ENCODE measurements around the gene CAMTA1.

CAMTA1 gene

DNA sequence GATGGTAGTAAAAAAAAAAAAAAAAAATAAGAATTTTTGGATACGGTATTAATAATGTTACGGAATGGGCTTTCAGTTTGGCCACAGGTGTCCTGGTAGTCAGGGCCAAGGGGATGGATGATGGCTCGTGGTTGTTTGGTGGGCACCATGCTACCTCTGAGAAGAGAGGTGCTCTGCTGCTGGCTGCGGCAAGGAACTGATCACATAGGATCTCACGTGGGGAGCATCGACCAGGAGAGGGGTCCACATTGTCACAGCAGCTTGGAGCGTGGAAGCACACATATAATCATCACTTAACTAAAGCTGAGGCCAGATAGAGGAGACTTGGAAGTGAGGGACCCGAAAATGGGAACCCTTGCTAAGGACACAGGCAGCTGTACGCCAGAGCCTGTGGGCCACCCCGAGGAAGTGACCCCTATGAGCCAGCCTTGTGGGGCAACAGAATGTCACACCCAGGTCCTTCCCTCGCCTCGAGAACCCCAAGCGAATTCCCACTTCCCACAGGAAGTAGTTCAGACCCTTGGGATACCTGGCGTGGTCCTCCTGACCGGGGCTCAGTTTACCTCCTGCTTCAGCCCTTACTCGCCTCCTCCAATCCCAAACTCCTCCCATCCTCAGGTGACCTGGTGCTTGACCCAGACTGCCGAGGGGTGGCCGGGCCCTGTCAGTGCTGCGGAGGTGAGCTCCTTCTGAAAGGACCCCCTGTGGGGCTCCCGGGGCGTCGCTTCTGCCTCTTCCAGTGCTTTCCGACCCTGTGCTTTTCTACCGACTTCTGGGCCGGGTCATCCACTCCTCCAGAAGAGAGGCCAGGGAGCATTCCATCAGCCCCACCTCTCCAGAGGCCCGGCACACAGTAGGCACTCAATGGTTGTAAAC, 222.0 kb downstream of the CAMTA1 start:
- Histone ChIP-seq H3K4me3 (ENCODE audit: low read depth in 1 of 2, low read length in 2 of 2) (no peak overlapping the region), H3K36me3 (ENCODE audit: control insufficient read depth in 1 of 2, insufficient read depth in 2 of 2, low read length in 2 of 2) (no peaks in the 10 kb centered on the region), H3K4me1 (ENCODE audit: control insufficient read depth in 1 of 2, insufficient read depth in 2 of 2, low read length in 2 of 2) (no peaks in the 10 kb centered on the region), H3K27ac (ENCODE audit: low read length) (no peak overlapping the region), H3K27me3 (ENCODE audit: low read depth, low read length) (no peaks in the 10 kb centered on the region), H3K9me3 (ENCODE audit: control insufficient read depth in 1 of 2, low read length in 2 of 2) (no peaks in the 10 kb centered on the region)

DNA sequence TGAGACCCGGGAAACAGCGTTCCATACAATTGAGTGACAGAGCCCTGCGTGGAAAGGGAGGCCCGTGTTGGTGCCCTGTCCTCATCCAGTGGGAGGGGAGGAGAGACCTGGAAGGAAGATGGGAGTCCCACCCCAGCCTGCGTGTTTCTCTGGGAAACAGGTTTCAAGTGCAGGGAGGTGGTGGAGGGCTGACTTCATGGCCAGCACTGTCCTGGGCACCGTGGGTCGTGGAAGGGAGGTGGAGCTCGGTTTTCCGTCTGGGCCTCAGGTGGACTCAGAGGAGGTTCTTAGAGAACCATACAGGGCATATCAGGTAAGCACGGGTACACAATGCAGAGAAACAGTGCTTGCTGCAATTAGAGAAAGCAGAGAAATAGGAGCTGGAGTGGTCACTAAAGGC, 222.6 kb downstream of the CAMTA1 start:
- Histone ChIP-seq H3K4me3 (ENCODE audit: low read depth in 1 of 2, low read length in 2 of 2) (no peak overlapping the region), H3K4me1 (ENCODE audit: control insufficient read depth in 1 of 2, insufficient read depth in 2 of 2, low read length in 2 of 2) (no peaks in the 10 kb centered on the region), H3K9me3 (ENCODE audit: control insufficient read depth in 1 of 2, low read length in 2 of 2) (no peaks in the 10 kb centered on the region), H3K27ac (ENCODE audit: low read length) (no peak overlapping the region), H3K36me3 (ENCODE audit: control insufficient read depth in 1 of 2, insufficient read depth in 2 of 2, low read length in 2 of 2) (no peaks in the 10 kb centered on the region), H3K27me3 (ENCODE audit: low read depth, low read length) (no peaks in the 10 kb centered on the region)

DNA sequence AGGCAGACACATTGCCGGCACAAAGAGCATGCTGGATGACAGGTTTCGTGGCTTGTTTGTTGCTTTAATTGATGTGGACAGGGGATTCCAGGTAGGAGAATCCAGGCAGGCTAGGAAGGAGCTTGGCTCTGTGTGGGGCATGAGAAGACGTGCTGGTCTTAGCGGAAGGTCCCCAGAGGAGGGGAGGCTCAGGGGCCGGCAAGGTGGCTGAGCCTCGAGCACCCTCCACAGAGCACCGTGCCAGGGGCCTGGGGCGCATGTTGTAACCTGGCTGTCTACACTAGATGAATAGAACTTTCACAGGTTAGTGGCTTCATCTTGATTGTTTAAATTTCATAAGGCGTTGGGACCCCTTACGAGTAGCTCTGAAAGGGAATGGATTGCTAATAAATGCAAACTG, 223.1 kb downstream of the CAMTA1 start:
- Histone ChIP-seq H3K36me3 (ENCODE audit: control insufficient read depth in 1 of 2, insufficient read depth in 2 of 2, low read length in 2 of 2) (no peaks in the 10 kb centered on the region), H3K4me3 (ENCODE audit: low read depth in 1 of 2, low read length in 2 of 2) (no peak overlapping the region), H3K27me3 (ENCODE audit: low read depth, low read length) (no peaks in the 10 kb centered on the region), H3K4me1 (ENCODE audit: control insufficient read depth in 1 of 2, insufficient read depth in 2 of 2, low read length in 2 of 2) (no peaks in the 10 kb centered on the region), H3K9me3 (ENCODE audit: control insufficient read depth in 1 of 2, low read length in 2 of 2) (no peaks in the 10 kb centered on the region), H3K27ac (ENCODE audit: low read length) (no peak overlapping the region)

DNA sequence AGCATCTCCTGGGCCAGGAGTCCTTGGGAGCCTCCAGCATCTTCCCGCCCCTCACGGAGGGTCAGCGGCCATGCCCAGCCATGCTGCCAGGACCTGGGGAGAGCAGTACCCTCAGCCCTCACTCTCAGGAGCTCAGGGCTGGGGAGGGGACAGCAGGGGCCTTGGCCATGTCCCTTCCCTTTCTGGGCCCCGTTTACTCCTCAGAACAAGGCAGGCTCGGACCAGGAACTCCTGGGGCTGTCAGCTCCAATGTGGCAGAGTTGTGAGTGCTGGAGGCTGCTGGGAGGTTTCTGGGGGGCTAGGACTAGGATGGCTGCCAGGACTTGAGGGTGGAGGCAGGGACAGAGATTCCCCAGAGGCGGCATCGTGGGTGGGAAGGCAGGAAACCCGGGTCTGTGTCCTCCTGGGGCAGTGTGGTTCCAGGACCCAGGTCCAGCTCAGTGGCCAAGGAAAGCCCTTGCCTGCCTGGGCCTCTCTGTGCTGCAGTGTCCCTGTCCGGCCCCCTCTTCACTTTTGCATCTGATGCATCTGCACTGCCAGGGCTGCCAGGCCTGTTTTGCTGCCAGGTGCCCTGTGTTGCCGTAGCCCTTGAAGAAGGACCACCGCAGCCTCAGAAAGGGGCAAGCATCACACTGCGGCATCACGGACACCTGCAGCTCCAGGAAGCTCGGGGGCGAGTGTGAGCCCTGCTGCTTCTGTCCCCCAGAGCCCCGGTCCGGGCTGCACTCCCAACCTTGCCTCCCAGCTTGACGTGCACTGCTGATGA, 223.9 kb downstream of the CAMTA1 start:
- no peaks in the 10 kb centered on the region for H3K27me3 ChIP-seq (ENCODE audit: low read depth, low read length)
- no peak overlapping the region for H3K27ac ChIP-seq (ENCODE audit: low read length)
- H3K4me3 ChIP-seq (ENCODE audit: low read depth in 1 of 2, low read length in 2 of 2): no peak overlapping the region
- no peaks in the 10 kb centered on the region for H3K9me3 ChIP-seq (ENCODE audit: control insufficient read depth in 1 of 2, low read length in 2 of 2)
- H3K4me1 ChIP-seq (ENCODE audit: control insufficient read depth in 1 of 2, insufficient read depth in 2 of 2, low read length in 2 of 2): no peaks in the 10 kb centered on the region
- no peaks in the 10 kb centered on the region for H3K36me3 ChIP-seq (ENCODE audit: control insufficient read depth in 1 of 2, insufficient read depth in 2 of 2, low read length in 2 of 2)

DNA sequence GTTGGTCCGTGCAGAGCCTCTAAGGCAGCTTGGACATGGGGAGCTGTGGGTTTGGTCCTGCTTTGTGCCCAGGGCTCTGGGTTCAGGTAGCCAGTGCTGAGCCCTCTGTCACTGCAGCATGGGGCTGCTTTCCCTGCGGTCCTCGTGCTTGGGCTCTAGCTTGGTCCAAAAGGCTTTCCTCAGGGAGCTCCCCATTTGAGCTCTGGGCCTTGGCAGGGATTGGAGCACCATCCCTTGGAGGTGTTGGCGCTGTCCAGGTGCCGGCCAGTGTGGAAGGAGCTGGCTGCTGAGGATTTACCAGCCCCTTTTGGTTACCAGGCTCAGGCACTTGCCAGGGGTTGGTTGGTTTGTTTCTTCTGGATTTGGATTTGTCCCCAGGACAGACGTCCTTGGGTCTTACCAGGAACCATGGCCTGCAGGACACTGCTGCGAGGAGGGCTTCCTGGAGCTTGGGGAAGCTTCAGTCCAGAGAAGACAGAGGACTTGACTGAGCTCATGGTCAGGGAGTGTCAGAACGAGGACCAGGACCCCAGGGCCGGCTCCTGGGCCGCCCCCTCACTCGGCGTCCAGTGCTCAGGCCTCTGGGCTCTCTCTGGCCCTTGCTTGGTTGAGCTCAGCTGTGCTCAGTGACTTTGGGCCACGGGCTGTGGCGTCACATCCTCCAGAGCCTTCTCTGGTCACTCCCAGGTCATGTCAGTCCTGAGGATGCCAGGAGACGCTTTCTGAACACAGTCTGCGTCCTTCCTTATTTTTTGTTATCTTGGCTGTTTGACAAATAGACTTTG, 224.7 kb downstream of the CAMTA1 start:
- Histone ChIP-seq H3K27ac (ENCODE audit: low read length) (no peak overlapping the region), H3K36me3 (ENCODE audit: control insufficient read depth in 1 of 2, insufficient read depth in 2 of 2, low read length in 2 of 2) (no peaks in the 10 kb centered on the region), H3K4me3 (ENCODE audit: low read depth in 1 of 2, low read length in 2 of 2) (no peak overlapping the region), H3K27me3 (ENCODE audit: low read depth, low read length) (no peaks in the 10 kb centered on the region), H3K9me3 (ENCODE audit: control insufficient read depth in 1 of 2, low read length in 2 of 2) (no peaks in the 10 kb centered on the region), H3K4me1 (ENCODE audit: control insufficient read depth in 1 of 2, insufficient read depth in 2 of 2, low read length in 2 of 2) (no peaks in the 10 kb centered on the region)

DNA sequence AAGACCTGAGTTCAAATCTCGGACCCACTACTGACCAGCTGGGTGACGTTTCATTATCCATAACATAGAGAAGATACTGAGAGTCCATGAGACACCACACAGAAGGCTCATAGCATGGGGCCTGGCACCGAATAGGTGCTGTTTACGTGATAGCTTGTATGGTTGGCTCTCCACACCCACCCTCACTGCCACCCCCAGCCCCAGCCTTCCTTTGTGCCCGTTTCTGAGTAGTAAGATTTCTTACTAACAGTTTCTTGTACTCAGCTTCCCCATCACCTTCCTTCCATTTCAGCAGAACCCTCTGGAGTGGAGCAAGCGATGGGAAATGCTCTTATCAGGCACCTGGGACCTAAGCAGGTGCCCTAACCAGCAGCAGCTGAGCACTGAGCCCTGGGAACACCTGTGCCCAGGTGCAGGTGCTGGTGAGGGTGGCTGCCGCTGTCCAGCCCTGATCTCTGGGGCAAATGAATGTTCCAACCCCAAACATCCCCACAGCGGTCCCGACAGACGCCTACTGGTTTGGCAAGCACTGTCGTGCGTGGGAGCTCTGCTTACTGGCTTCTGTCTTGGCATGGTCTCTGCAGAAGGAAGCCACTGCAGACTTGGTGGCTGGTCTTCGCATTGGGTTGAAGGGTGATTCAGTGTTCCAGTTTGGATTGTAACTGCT, 225.4 kb downstream of the CAMTA1 start:
- H3K4me1 ChIP-seq (ENCODE audit: control insufficient read depth in 1 of 2, insufficient read depth in 2 of 2, low read length in 2 of 2): no peaks in the 10 kb centered on the region
- H3K36me3 ChIP-seq (ENCODE audit: control insufficient read depth in 1 of 2, insufficient read depth in 2 of 2, low read length in 2 of 2): no peaks in the 10 kb centered on the region
- no peak overlapping the region for H3K4me3 ChIP-seq (ENCODE audit: low read depth in 1 of 2, low read length in 2 of 2)
- no peaks in the 10 kb centered on the region for H3K27me3 ChIP-seq (ENCODE audit: low read depth, low read length)
- H3K9me3 ChIP-seq (ENCODE audit: control insufficient read depth in 1 of 2, low read length in 2 of 2): no peaks in the 10 kb centered on the region
- H3K27ac ChIP-seq (ENCODE audit: low read length): no peak overlapping the region

DNA sequence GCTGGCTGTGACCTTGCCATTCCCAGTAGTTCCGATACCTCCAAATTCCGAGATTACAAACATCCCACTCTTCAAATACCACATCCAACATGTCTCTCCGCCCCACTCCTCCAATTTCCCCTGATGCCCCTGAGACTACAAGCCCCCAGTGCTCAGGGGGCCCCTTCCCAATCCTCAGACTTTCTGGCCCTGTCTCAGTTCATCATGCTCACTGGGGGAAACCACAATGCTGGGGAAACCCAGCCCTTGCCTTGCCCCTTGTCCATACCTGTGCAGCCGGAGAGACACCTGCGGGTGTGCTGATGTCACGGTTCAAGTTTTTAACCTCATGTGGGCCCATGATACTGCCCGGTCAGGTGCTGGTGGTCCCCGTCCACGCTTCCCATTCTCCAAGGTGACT, 226.6 kb downstream of the CAMTA1 start:
- H3K36me3 ChIP-seq (ENCODE audit: control insufficient read depth in 1 of 2, insufficient read depth in 2 of 2, low read length in 2 of 2): no peaks in the 10 kb centered on the region
- H3K4me3 ChIP-seq (ENCODE audit: low read depth in 1 of 2, low read length in 2 of 2): no peak overlapping the region
- H3K4me1 ChIP-seq (ENCODE audit: control insufficient read depth in 1 of 2, insufficient read depth in 2 of 2, low read length in 2 of 2): no peaks in the 10 kb centered on the region
- no peaks in the 10 kb centered on the region for H3K9me3 ChIP-seq (ENCODE audit: control insufficient read depth in 1 of 2, low read length in 2 of 2)
- H3K27ac ChIP-seq (ENCODE audit: low read length): no peak overlapping the region
- H3K27me3 ChIP-seq (ENCODE audit: low read depth, low read length): no peaks in the 10 kb centered on the region

DNA sequence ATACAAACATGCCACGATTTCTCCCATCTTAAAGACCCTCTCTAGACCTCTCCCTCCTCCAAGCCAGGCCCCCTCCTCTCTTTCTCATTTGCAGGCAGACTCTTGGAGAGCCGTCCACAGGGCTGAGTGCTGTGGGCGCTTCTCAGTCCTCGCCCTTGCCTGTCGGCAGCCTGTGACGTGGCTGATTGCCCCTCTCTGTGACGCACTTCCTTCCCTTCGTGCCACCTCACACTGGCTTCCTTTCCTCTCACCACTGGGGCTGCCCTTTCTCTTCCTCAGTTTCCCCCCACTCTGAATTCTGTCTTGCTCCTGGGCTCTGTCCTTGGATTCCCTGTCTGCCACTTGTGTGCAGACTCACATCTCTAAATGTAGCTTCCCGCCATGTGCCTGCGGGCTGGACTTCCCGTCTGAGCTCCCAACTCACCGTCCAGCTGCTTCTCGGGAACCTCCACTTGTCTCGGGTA, 227.2 kb downstream of the CAMTA1 start:
- Histone ChIP-seq H3K36me3 (ENCODE audit: control insufficient read depth in 1 of 2, insufficient read depth in 2 of 2, low read length in 2 of 2) (no peaks in the 10 kb centered on the region), H3K4me1 (ENCODE audit: control insufficient read depth in 1 of 2, insufficient read depth in 2 of 2, low read length in 2 of 2) (no peaks in the 10 kb centered on the region), H3K27me3 (ENCODE audit: low read depth, low read length) (no peaks in the 10 kb centered on the region), H3K4me3 (ENCODE audit: low read depth in 1 of 2, low read length in 2 of 2) (no peak overlapping the region), H3K9me3 (ENCODE audit: control insufficient read depth in 1 of 2, low read length in 2 of 2) (no peaks in the 10 kb centered on the region), H3K27ac (ENCODE audit: low read length) (no peak overlapping the region)

DNA sequence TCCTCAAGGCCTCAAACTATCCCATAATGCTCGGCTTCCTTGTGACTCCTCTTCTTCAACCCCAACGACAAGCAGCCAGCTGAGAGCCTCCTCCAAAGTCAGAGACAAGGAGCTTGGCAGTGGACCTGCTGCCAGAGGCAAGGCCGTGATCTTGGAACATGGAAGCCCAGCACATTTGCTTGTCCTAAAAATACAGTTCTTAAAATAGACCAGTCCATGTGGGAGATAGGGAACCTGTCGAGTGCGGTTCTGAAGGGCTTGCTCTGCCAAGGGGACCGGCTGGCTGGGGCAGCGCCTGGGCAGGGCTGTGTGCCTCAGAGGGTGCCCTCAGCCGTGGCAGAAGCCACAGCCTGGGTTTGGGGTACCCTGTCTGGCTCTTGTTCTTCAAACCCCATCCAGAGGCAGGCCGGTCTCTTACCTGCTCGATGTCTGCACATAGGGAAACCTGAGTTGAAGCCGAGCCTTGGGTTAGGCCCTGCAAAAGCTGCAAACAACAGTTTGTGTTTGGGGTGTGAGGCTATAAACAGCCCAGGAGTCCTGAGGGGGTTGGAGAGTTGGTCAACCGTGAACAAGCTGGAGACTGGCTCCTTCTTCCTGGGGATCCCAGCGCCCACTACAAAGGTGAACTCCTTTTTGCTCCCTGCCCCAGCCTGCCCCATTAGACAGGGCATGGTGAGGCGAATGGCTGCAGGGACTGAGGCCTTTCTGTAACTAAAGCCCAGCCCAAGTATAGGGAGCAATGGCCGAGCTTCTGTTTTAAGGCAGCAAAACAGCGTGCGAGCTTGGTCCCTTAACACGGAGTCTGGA, 228.8 kb downstream of the CAMTA1 start:
- H3K4me1 ChIP-seq (ENCODE audit: control insufficient read depth in 1 of 2, insufficient read depth in 2 of 2, low read length in 2 of 2): no peaks in the 10 kb centered on the region
- no peak overlapping the region for H3K27ac ChIP-seq (ENCODE audit: low read length)
- H3K36me3 ChIP-seq (ENCODE audit: control insufficient read depth in 1 of 2, insufficient read depth in 2 of 2, low read length in 2 of 2): no peaks in the 10 kb centered on the region
- no peak overlapping the region for H3K4me3 ChIP-seq (ENCODE audit: low read depth in 1 of 2, low read length in 2 of 2)
- H3K27me3 ChIP-seq (ENCODE audit: low read depth, low read length): no peaks in the 10 kb centered on the region
- no peaks in the 10 kb centered on the region for H3K9me3 ChIP-seq (ENCODE audit: control insufficient read depth in 1 of 2, low read length in 2 of 2)

DNA sequence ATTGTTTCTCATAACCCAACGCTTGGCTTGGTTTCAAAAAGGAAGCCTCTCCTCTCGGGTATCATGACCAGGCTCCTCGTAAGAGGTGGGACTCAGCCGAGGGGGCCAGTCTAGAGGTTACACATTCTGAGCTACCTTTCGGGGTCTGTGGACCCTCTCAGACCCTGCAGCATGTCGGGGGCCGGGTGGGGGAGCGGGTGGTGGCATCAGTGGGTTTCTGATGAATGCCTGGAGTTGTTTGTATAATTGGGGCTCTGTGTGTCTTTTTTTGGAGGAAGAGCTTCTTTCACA, 229.3 kb downstream of the CAMTA1 start:
- no peaks in the 10 kb centered on the region for H3K27me3 ChIP-seq (ENCODE audit: low read depth, low read length)
- H3K36me3 ChIP-seq (ENCODE audit: control insufficient read depth in 1 of 2, insufficient read depth in 2 of 2, low read length in 2 of 2): no peaks in the 10 kb centered on the region
- H3K4me1 ChIP-seq (ENCODE audit: control insufficient read depth in 1 of 2, insufficient read depth in 2 of 2, low read length in 2 of 2): no peaks in the 10 kb centered on the region
- H3K4me3 ChIP-seq (ENCODE audit: low read depth in 1 of 2, low read length in 2 of 2): no peak overlapping the region
- no peaks in the 10 kb centered on the region for H3K9me3 ChIP-seq (ENCODE audit: control insufficient read depth in 1 of 2, low read length in 2 of 2)
- no peak overlapping the region for H3K27ac ChIP-seq (ENCODE audit: low read length)

Data from muscle layer of duodenum (tissue), 2 donors.